GM21528 (cell line): ENCODE results near the gene ARMC7.
"Not testable (repeated sequence)": the region's sequence is repeated elsewhere in the genome, so short reads cannot be mapped to it uniquely, and the experiment has no call there.

Experiments
- ATAC-seq: cut with Tn5 transposase; IDR thresholded peaks from one replicate; pipeline ENCODE4 v1.9.1; 2021; ENCODE audit warnings: mild to moderate bottlenecking, moderate library complexity; ENCODE audit not compliant: unreplicated experiment, low FRiP score

Gene ARMC7

GRCh38 chr17:75151930-75152329 lies 42.2 kb downstream of the ARMC7 start:
- ATAC-seq, result no peak

GRCh38 chr17:75152523-75152921 lies 42.8 kb downstream of the ARMC7 start:
- no peak for ATAC-seq

DNA sequence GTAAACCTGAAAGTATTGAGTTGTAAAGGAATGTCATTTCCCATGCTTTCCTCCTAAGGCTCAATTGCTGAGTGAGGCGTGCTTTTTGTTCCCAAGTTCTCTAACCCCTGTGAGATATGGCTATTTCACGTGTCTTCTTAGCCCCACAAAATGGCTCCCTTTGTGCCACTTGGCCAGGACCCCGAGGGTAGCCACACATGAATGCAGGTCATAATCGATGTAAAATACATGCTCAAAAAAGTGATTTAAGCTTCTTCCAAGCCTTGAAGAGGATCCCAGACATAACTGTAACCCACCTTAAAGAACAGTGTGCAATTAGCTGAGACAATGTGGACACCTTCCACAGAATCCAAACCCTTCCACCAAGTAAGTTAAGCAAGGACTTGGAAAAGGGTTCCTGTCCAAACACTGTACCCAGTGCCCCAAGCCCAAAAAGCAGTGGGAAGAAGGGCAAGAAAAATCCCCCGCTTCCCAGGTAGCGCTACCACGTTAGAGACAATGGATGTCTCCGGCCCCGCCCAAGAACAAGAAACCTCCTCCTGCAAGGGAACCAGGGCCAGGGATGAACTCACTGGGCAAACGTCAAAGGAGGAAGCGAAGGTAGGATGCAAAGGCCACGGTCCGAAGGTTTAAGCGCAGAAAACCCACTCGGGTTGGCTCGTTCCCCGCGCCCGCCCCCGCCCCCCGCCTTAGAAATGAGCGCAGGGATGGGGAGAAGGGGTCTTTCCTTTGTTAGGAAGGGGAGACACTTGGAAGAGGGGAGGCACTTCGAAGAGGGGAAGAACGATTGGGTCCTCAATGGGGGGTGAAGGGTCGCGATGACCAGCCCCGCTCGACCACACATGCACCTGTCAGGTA lies 43.4 kb downstream of the ARMC7 start:
- ATAC-seq, result no peak

DNA sequence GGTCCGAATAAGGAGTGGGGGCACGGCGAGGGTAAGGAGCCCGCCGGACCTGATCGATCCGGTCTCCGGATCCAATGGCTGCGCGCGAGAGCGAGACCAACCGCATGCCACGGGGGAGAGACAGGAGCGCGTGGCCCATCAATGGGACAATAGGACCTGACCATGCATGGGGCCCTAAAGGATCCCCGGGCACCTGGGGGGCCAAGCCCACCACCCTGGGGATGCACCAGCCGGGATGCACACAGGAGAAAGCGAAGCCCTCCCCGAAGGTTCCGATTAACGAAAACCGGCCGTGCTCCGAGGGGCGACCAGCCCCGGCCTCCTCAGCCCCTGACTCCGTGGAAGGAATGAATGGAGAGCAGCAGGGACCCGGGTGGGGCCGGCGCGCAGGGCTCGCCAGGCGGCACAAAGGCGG lies 44.0 kb downstream of the ARMC7 start:
- ATAC-seq, result no peak

DNA sequence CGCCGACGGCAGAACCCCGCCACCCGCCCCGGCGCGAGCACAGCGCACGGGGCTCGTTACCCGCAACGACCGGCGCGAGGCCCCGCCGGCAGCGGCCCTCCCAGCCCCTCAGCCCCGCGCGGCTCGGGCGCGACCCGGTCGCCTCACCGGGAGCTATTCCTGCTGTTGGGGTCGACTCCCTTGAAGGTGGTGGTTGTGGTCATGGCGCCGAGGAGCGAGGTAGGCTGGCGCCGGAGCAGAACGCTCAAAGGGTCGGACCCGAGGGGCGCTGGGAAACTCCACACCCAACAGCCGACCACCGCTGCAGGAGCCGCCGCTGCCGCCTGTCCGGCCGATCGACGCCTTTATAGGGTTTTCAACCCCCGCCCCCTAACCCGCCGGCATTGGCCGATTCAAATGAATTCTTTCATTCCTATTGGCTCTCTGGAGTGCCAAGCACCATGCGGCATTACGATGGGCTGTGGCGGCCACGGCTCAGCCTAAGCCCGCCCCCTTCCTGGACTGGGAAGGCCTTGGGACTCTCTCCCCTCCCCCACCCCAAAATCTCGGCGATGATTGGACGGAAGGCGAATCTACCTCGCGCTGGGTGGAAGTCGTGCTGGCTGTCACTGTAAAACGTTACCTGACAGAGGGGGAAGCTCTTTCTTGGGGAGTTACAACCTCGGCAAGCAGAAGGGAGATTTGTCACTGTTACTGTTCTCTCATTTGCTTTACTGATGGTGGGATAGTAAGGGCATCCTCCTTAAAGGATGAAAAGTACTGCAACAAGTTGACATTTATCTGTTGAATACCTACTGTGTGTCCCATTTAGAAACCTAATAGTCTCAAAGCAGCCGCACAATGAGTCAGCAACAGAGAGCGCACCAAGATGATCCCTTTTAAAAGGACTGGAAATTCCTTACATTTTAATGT lies 44.7 kb downstream of the ARMC7 start, which contains the start of gene JPT1:
TSS of gene JPT1 (minus strand) at position 318 of the 912 bp plus-strand sequence. CDS start at position 203, 115 bp downstream.
- ATAC-seq, result peak; percentile 96

DNA sequence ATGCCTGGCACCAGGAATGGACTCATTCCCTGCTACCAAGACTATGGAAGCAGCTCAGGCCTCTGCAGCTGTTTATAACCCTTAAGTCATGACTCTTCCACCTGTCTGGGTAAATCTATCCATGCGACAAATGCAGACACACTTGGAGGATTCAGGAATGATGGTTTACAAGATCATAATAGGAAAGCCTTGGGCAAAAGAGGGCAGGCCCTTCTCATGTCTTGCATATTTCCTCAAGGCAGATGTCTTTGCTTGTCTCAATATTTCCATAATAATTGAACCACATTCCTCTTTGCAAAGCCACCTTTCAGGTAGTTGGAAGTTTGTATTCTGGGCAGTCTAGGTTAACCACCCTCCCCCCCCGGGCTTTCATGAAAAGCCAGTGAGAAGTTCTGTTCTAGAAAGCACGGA lies 45.4 kb downstream of the ARMC7 start:
- ATAC-seq, result no peak

- ATAC-seq, result not testable (repeated sequence)
Measured at GRCh38 chr17:75158480-75158879, 48.7 kb downstream of the ARMC7 start.

DNA sequence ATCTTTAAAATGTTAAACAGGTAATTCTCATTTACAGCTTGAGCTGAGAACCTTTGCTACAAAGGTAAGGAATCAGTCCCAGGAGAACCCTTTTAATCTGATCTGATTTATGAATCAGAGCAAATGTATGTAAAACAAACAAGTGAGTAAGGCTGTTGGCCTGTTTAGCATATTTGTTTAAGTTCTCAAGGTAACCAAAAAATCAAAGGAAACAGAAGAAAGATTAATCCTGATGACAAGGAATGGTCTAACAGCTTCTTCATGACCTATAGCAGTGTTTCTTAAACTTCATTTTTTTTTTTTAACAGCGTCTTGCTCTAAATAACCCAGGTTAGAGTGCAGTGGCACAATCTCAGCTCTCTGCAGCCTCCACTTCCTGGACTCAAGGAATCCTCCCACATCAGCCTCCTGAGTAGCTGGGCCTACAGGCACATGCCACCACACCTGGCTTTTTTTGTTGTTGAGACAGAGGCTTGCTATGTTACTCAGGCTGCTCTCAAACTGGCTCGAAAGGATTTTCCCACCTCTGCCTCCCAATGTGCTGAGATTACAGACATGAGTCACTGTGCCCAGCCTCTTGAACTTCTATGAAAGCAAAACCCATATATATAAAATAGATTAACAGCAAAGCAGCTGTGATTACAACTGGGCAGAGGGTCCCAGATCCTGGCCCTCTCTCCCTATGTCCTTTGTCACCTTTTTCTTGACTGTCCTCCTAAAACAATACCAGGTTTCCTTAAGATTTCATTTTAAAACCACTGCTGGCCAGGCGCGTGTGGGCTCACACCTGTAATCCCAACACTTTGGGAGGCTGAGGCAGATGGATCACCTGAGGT lies 49.6 kb downstream of the ARMC7 start:
- no peak for ATAC-seq

GRCh38 chr17:75160211-75160610 lies 50.4 kb downstream of the ARMC7 start:
- no peak for ATAC-seq

GRCh38 chr17:75163074-75163473 lies 53.3 kb downstream of the ARMC7 start:
- ATAC-seq, result no peak

DNA sequence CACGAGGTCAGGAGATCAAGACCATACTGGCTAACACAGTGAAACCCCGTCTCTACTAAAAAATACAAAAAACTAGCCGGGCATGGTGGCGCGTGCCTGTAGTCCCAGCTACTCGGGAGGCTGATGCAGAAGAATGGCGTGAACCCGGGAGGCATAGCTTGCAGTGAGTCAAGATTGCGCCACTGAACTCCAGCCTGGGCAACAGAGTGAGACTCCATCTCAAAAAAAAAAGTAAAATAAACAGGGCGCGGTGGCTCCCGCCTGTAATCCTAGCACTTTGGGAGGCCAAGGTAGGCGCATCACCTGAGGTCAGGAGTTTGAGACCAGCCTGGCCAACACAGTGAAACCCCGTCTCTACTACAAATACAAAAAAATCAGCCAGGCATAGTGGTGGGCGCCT lies 54.8 kb downstream of the ARMC7 start:
- ATAC-seq, result not testable (repeated sequence)

- ATAC-seq, result no peak
Measured at GRCh38 chr17:75168998-75169397, 59.2 kb downstream of the ARMC7 start.

DNA sequence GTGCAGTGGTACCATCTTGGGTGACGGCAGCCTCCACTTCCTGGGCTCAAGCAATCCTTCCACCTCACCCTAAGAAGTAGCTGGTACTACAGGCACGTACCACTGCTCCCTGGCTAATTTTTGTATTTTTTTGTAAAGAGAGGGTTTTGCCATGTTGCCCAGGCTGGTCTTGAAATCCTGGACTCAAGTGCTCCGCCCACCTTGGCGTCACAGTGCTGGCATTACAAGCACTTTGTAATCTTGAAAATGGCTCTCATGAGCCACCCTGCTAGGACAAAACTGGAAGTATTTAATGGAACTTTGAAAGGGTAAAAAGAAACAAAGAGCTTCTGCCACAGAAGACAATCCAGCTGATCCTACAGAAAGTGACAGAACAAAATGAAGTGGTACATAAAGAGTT lies 63.8 kb downstream of the ARMC7 start:
- ATAC-seq, result no peak

DNA sequence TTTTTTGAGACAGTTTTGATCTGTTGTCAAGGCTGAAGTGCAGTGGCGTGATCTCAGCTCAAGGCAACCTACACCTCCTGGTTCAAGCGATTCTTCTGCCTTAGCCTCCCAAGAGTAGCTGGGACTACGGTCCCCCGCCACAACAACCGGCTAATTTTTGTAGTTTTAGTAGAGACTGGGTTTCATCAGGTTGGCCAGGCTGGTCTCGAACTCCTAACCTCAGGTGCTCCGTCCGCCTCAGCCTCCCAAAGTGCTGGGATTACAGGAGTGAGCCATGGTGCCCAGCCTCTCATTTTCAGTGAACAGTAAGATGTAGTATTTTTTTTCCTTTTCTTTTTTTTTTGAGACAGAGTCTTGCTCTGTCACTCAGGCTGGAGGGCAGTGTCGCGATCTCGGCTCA lies 65.2 kb downstream of the ARMC7 start:
- no peak for ATAC-seq

DNA sequence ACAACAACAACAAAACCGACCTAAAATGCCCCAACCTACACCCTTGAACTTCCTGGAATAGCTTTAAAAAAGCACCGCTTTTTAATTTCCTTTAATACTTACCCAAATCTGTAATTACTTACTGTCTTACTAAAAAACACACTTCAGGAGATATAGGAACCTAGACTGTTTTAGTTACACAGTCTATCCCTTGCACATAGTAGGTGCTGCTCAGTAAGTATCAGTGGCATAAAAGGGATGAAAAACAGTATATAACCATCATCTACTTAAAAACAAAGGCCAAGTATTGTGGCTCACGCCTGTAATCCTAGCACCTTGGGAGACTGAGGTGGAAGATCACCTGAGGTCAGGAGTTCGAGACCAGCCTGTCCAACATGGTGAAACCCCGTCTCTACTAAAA lies 66.9 kb downstream of the ARMC7 start:
- ATAC-seq, result no peak

- no peak for ATAC-seq
Measured at GRCh38 chr17:75178453-75178852, 68.7 kb downstream of the ARMC7 start.
